HG02623 (cell line): ENCODE results near the gene BACE2.
"Not testable (repeated sequence)": the region's sequence is repeated elsewhere in the genome, so short reads cannot be mapped to it uniquely, and the experiment has no call there.

Experiments
- ATAC-seq: cut with Tn5 transposase; IDR thresholded peaks from one replicate; pipeline ENCODE4 v1.9.1; 2021; ENCODE audit warnings: moderate library complexity; ENCODE audit not compliant: unreplicated experiment

Gene BACE2

DNA sequence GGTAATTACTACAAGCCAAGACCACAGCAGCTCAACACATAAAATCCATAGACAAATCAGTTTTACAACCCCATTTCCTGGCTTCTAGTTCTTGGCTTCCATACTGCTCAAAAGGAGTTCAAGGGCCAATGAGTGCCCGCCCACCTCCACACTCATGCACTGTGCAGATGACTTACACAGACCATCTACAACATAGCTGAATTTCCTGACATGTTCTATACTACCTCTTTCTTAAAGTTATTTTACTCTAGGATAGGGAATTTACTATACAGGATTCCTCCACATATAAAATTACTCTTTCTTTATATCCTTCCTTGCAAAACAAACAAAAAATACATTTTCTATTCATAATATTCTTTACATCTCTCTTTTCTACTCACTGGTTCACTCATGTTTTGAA lies 14.6 kb downstream of the BACE2 start:
- ATAC-seq, result no peak

DNA sequence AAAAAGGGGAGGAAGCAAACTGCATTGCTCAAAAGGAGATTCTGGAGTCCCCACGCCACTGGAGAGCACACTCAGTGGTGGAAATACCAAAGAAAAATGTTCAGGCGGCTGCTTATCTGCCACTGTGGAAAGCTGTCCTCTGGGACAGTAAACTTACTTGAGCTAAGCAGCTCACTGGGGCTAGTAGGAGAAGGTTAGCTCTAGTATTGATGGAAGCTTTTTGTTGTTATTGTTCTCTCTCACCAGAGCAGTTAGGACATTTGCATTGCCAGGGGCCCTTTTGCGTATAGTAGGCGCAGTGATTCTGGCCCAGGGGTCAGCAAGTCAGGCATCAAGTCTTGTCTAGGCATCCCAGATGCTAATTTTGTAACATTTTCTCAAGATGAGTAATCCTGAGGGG lies 15.6 kb downstream of the BACE2 start:
- no peak for ATAC-seq

DNA sequence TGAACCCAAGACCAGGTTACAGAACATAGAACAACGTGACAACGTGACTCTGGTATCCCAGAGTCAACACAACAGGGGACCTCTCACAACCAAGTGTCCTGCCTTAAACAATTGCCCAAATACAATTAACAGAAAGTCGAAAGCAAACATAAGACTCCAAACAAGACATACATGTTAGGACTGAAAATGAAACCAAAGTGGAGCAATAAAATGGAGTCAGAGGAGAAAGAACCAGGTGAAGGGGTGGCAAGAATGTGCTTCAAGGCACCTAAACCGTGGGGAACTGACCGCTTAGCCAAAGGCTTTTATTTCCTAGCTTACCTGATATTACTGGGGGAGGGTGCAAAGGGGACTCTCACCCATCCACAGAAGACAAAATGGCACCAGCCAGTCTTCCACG lies 17.8 kb downstream of the BACE2 start:
- no peak for ATAC-seq

DNA sequence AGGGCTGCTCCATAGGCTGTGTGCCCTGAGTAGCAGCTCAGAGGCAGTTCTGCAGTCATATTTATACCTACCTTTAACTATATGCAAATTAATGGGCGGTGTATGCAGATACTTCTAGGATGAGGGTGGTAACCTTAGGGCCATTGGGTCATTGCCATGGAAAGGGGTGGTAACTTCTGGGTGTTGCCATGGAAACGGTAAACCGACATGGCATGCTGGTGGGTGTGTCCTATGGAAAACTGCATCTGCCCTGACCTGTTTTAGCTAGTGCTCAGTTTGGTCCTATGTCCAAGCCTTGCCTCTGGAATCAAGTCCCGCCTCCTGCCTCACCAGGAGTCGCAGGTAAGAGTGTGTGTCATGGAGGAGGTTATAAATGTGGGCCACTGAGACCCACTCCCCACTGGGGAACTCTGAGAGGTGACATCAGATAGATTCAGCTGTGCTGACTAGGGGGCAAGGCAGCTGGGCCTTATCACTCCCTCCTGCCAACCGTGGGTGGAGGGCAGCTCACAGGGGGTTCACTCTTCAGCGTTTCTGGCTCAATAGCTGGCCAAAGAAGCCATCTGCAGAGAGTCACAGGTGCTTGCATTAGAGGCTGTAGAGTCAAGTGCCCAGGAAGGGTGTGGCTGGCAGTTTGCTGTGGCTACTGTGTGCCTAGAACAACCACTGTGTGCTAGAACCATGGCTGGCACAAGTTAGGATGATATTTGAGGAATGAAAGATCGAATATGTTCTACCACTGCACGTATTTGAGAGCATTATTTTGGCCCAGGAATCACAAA lies 19.0 kb downstream of the BACE2 start:
- ATAC-seq, result no peak

DNA sequence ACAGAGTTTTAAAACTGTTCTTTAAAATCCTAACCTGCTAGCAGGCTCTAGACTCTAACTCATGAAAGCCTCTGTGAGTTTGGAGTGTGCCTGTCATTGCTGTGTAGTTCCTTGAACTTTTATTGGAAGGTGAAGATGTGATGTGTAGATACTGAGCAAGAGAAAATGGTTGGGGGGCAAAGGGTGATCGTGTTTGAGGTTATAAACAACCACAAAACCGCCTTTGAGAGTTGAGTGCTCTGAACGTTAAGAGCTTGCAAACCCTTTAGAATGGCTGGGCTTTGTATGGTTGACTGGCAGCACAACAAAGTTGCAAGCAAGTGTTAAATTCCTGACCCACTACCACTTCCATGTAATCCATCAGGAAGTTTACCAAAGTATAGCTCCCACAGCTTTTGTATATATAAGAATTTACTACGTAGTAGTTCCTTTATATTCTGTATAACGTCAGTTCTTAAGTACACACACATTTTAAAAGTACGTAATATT lies 19.6 kb downstream of the BACE2 start:
- no peak for ATAC-seq

DNA sequence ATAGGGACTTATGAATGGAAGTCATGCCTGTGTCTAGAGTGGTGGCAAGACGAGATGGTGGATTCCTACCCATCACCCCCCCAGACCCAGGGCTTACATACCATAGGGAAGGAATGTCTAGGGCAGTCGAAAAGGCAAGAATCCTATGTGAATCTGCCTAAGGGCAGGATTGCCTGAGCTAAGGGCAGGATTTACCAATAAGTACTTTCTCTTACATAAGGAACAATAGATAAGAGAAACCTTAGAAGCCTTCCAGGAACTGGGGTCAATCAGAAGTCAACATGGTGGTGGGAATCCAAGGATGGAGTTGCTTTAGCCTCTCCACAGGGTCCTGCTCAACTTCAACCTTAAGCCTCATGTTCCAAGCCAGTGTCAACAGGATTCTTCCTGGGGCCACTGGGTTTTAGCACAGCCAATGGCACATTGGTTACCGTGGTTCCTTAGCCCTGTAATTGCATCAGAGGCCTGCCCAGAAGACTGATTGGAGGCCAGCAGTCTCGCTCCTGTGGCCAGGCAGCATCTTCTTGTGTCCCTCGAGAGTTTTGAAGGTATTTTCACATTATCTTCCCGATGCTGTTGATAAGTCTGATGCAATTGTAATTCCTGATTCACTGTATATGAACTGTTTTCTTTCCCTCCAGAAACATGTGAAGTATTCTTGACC lies 20.7 kb downstream of the BACE2 start:
- ATAC-seq, result no peak

DNA sequence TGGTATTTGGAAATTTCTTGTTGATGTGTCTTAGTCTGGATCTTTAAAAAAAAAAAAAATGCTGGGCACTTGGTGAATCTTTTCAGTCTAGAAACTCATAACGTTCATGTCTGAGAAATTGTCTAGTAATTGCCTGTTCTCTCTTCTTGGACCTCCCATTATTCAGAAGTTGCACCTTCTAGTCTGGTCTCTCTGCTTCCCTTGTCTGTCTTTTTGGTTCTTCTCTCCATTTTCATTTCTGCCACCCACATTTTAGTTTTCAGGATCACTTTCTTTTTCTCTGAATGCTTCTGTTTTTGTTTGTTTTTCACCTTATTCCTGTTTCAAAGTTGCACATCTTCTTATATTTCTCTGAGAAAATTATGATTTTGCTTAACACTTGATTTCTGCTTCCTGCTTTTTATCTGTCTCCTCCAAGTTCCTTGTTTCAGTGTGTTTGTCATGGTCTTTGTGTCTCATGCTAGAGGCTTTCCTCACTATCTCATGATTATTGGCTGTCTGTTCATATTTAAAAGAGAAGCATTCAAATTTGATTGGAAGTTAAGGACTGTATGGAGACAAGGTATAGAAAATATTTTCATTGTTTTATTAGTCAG lies 21.3 kb downstream of the BACE2 start:
- ATAC-seq, result no peak

DNA sequence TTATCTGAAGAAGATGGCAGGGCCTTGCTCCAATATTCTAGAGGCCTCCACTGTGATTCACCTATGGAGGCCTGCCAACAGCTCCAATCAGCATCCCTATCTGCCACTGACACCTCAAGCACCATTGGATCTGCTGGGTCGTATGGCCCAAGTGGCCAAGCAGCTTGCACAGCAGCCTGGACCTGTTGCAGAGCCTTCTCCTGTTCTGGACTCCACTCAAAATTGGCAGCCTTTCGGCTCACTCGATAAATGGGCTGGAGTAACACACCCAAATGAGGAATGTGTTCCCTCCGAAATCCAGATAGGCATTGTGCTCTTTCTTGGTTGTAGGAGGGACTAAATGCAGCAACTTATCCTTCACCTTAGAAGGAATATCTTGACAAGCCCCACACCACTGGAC lies 24.6 kb downstream of the BACE2 start:
- not testable (repeated sequence) for ATAC-seq

DNA sequence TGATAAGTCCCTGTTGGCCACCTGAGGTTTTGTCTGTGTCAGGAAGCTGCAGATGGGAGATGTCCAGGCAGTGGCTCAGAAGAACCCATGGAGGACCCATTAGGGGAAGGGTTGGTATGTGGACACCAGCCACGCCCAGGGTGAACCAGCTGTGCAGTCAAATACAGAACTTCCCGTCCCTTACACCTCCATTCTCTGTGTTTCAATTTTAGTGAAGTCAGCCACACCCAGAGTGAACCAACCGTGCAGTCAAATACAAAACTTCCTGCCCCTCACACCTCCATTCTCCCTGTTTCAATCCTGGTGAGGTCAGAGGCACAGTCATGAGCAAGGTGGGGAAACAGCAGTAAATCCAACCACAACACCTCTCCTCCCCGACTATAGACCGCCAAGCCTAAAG lies 27.4 kb downstream of the BACE2 start:
- no peak for ATAC-seq

DNA sequence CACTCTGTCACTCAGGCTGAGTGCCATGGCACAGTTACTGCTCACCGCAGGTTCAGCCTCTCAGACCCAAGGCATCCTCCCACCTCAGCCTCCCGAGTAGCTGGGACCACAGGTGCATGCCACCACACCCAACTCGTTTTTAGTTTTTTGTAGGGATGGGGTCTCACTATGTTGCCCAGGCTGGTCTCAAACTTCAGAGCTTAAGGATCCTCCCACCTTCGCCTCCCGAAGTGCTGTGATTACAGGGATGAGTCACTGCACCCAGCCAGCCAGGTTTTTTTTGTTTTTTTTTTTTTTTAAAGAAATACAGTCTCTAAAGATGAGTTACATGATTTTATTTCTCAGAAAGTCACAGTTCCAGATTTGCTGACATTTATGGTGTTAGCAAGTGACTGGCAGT lies 29.0 kb downstream of the BACE2 start:
- ATAC-seq, result no peak

DNA sequence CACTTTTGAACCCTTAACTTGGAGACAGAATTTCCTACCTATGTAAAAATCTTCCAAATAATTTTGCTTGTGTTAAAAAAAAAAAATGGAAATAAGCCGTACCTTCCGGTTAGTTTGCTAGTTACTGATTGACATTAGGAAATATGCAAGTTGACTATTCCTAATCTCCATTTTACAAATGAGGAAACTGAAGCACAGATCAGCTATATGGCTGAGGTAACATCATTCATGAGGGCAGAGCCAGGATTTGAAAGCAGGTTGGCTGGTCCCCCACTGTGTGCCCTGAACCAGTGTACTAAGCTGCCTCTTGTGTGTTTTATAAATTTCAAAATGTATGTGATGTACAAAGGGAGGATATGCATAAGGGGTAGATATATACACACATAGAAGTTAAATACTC lies 29.6 kb downstream of the BACE2 start:
- no peak for ATAC-seq

DNA sequence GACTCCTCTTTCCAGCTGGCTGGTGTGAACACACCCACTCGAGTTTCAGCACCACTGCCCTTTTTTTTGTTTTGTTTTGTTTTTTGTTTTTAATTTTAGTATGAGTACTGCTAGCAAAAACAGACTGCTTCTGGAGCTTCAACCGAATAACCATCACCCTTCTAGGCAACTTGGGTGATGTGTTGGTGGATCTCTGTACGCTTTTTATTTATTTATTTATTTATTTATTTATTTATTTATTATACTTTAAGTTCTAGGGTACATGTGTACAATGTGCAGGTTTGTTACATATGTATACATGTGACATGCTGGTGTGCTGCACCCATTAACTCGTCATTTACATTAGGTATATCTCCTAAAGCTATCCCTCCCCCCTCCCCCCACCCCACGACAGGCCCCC lies 30.7 kb downstream of the BACE2 start:
- not testable (repeated sequence) for ATAC-seq

DNA sequence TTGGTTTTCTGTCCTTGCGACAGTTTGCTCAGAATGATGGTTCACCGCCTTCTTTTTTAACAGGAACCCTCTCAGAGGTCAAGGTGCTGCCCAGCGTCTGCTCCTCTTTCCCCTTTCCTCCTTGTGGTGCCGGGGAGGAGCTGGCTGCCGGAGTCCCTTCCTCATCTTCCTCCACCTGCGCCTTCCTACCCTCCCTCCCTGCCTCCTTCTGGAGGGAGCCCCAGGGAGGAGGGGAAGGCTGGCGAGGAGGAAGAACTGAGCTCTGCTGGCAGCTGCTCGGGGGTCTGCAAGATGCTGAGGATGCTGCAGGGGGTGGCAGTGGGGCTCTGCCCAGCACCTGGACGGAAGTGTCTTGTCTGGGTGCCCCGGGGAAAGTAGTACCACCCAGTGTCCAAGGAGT lies 31.2 kb downstream of the BACE2 start:
- no peak for ATAC-seq

DNA sequence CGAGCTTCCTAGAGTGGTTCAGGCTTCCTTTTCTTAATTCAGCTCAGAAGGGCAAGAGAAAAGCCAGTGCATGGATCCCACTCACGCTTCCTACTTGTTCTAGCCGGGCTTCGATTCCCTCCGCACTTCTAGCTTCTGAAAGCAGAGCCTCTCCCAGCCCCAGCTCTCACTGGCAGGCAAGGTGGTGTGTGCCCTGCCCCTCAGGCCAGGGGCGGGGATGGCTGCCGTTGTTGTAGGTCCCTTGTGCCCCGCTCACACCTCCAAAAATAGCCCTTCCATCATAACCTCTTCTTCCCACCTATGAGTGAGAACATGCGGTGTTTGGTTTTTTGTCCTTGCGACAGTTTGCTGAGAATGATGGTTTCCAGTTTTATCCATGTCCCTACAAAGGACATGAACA lies 31.6 kb downstream of the BACE2 start:
- ATAC-seq, result no peak

DNA sequence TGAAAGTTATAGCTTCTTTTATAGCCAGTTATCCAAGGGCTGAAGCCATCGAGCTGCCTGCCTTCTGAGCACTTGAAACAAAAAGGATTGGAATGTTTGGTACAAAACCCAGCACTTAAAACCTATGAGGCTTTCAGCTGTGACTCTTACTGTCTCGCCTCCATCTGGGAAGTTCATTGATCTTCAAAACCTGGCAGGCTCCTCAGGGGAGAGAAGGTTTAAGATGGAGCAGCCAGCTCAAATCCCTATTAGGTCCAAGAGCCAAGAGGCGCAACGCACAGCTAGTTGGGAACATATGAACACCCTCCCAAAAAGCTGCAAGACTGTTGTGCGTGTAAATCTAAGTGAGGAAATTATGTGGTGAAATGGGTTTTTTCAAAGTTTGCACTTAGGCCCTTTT lies 33.4 kb downstream of the BACE2 start:
- ATAC-seq, result no peak

DNA sequence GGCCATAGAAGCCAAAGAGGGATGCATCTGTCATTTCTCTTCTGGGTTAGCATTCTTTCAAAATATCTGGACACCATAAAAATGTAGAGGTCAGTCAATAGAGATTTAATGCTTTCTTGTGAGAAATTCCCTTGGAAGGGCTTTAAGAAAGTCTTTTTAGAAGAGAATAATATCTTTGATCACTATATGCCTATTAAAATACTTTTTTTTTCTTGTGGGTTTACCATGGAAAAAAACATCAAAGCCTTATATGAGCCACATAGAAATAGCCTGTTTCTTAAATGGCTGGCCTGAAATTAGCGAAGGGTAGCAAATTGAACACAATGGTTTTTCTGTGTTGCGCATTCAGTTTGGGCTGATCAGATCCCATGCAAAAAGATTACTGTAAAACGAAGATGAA lies 36.8 kb downstream of the BACE2 start:
- ATAC-seq, result no peak

DNA sequence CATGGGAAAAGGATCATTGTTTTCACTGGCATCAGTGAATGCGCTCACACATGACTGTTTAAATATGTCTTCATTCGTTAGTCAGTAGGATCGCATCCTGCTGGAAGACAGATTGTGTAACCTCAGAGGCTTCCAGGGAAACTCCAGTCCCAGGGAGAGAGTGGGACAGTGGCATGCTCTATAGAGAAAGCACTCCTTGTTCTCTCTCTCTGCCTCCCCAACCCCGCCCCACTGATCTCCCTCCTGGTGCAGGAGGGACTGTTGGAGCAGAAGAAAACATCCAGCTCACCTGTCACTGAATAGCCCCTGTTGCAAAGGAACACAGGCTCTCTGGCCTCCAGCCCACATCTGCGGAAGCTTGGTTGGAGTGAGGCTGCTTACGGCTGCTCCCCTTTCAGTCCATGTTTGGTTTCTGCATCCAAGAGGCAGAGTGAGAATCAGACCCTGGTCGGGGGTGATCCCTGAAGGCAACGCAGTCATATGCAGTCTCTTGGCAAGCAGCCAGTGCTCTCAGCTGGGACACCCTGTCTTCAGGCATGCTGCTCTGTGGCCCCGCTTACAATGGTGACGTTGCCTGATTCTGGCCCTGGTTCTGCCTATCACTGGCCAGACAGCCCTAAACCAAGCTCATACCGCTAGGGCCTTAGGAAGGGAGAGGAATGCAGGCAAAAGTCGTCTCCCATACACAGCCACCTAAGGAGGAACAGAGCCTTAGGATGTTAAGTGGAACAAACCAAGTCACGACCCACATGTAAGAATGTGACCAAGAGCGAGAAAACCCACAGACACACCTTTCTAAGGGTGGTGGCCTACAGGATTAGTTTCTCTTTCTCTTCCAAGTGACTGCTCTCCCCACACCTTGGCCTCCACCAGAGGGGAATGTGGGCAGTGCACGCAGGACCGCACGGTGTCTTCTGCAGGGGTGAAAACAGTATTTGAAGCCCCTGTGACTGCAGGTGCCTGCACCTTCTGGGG lies 39.7 kb downstream of the BACE2 start:
- no peak for ATAC-seq

DNA sequence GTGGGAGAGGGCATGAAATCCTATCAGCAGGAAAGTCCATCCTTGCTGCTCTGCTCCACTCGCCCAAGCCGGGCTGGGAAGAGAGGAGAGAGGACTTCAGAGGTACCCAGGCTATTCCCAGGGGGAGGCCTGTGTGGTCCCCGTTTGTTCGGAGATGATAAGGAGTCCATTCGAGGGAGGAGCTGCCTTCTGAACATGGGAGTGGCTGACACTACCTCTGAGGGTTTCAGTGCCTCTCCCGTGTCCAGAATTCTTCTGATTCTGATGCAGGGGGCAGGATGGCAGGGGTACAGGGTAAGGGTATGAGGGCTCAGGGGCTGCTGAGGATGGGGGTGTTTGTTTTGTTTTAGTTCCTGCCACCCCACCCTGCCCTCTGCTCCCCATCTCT lies 40.4 kb downstream of the BACE2 start:
- ATAC-seq, result no peak

DNA sequence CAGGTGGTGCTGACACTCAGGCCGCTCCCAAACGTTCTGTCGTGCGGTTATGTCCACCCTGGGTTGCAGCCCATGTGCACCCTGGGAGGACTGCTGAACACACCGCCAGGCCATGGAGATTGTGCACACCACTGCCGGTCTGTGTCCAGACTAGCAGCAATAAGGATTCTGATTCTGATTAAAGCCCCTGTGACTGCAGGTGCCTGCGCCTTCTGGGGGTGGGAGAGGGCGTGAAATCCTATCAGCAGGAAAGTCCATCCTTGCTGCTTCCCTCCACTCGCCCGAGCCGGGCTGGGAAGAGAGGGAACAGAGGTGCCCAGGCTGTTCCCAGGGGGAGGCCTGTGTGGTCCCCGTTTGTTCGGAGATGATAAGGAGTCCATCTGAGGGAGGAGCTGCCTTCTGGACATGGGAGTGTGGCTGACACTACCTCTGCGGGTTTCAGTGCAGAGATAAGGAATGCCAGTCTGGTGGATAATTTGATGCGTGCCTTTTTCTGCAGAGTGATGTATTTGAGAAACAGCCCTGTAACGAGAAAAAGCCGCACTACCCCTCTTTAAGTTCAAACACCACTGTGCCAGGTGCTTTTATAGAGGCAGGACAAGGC lies 41.2 kb downstream of the BACE2 start:
- ATAC-seq, result no peak

DNA sequence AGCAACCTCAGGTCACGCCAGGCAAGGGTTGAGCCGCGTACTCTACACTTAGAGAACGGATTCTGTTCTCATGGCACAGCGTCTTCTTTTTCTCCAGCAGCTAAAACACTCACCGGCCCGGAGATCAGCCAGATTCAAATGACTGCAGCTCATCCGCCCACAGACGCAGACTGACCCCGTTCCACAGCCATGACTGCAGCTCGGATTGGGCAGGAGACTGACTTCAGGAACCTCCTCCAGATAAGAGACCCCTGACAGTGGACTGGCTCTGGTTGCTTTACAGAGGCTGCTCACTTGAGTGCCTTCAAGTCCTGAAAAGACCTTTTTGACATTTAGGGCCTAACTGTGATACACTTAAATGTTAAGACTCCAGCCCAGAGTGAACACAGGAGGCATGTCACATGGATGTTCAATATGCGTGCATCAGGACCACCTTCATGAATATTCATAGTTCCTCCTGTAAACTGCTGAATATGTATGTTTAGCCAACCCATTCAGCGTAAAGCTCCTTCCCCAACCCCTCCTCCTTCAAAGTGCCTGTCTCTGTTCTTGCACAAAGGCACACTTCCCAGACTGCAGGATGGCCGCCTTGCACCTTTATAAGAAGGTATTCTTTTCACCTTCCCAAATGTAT lies 42.6 kb downstream of the BACE2 start:
- ATAC-seq, result no peak
